Aorta (tissue), 5 donors: Measurements from ENCODE around the gene COL6A5. TPM values are rescaled to one million over a fixed set of nuclear protein-coding genes. Genes with fewer than 3 reads are reported as not detected.
"Not testable (repeated sequence)": the region's sequence is repeated elsewhere in the genome, so short reads cannot be mapped to it uniquely, and the experiment has no call there.

Experiments used
- ATAC-seq: fragments of 200-7000 bp; cut with Tn5 transposase; one replicate; pipeline ENCODE4 v1.9.1; 2022; ENCODE audit warnings: moderate library complexity; ENCODE audit not compliant: low FRiP score
- DNase-seq, 2 donors: peaks; one replicate each; pipeline ENCODE4 v3.0.0-alpha.2; 2020
- H3K27ac ChIP-seq, 2 donors: one replicate each; pipeline ENCODE4 v1.5.1; 2013; ENCODE audit warnings: low read length in 2 of 2, mild to moderate bottlenecking in 2 of 2, moderate library complexity in 2 of 2, control low read depth in 1 of 2, inconsistent platforms in 1 of 2, low read depth in 1 of 2
- H3K27me3 ChIP-seq, 2 donors: one replicate each; pipeline ENCODE4 v1.6.1; 2013; ENCODE audit warnings: control low read depth in 1 of 2, low read length in 1 of 2, mild to moderate bottlenecking in 1 of 2, moderate library complexity in 1 of 2; ENCODE audit not compliant: insufficient read depth in 2 of 2, control insufficient read depth in 1 of 2
- H3K36me3 ChIP-seq, 2 donors: one replicate each; pipeline ENCODE4 v1.6.1; 2013; ENCODE audit warnings: control low read depth in 1 of 2, low read length in 1 of 2, mild to moderate bottlenecking in 1 of 2; ENCODE audit not compliant: insufficient read depth in 2 of 2, control insufficient read depth in 1 of 2
- H3K4me1 ChIP-seq, 2 donors: one replicate each; pipeline ENCODE4 v1.6.1; 2013; ENCODE audit warnings: low read length in 2 of 2, control low read depth in 1 of 2, mild to moderate bottlenecking in 1 of 2, moderate library complexity in 1 of 2; ENCODE audit not compliant: insufficient read depth in 2 of 2, control insufficient read depth in 1 of 2
- H3K4me3 ChIP-seq, 2 donors: one replicate each; pipeline ENCODE4 v1.5.1; 2013; ENCODE audit warnings: low read length in 2 of 2, control low read depth in 1 of 2, mild to moderate bottlenecking in 1 of 2
- H3K9me3 ChIP-seq: one replicate; pipeline ENCODE4 v1.6.1; 2013; ENCODE audit warnings: mild to moderate bottlenecking, low read length; ENCODE audit not compliant: control insufficient read depth
- WGBS, 2 donors: extraction: QIAGEN DNeasy Blood & Tissue Kit; methylation state at CpG; one replicate each; pipeline ENCODE4 v1.1.7; 2013; 5-methylcytosine and 5-hydroxymethylcytosine counted together
- intact Hi-C, 2 donors: fragments of 100-400 bp; cut with DNase I; formaldehyde crosslinking; loops; one replicate each; pipeline versions ENCODE4 v1.14.2 to v1.15.0; 2022
- polyA plus RNA-seq, 2 donors: library from polyadenylated mRNA; stranded (reverse); fragments of 200-250 nt; gene quantifications; one replicate each; pipeline ENCODE4 v1.2.3, GENCODE V29; 2013
- total RNA-seq, 2 donors: library from RNA; stranded (reverse); fragmentation: NEBNext Ultra II Directional; extraction: Animal tissue kit (Norgen Biotek cat#: 25700); gene quantifications; one replicate each; pipeline ENCODE4 v1.2.1, GENCODE V29; 2021
- donor health status: healthy with polysubstance abuse.
- donor health status: Bipolar disorder and iron deficiency.
- donor health status: DM: no; HTN: no; CAD: no.
- donor health status: DM: no; HTN: no; CAD: no.
- donor health status: DM: yes; HTN: yes; CAD: no.

COL6A5 gene
- total and polyA plus RNA-seq, 4 donors = not detected

DNA sequence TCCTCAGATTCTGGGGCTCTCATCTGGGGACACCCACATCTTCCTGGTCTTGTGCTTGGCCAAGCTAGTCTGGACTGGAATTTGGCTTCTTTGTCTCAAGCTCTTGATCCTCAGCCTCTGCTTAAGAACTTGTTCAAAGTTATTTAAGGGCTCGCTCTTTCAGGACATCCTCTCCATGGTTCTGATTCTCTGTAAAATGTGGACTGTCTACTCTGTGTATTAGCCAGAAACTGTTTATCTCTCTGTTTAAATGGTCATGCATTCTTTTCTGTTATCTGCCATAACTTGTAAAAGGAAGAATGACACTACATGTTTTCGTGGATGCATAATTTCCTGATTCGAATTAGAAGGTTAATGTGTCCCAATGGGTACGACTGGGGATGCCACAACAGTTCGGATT is 79.4 kb downstream of the COL6A5 start:
- Histone ChIP-seq H3K36me3 (no peaks in the 10 kb centered on the region), H3K27me3 (no peaks in the 10 kb centered on the region), H3K4me3 (no peak overlapping the region), H3K9me3 (no peaks in the 10 kb centered on the region), H3K27ac (no peak overlapping the region), H3K4me1 (no peaks in the 10 kb centered on the region)
- ATAC-seq (no peak), DNase-seq (no peak)
- 80% methylated on average over 5 of the region's 5 CpGs for WGBS, 2 donors
- intact Hi-C loops = no loop called here

DNA sequence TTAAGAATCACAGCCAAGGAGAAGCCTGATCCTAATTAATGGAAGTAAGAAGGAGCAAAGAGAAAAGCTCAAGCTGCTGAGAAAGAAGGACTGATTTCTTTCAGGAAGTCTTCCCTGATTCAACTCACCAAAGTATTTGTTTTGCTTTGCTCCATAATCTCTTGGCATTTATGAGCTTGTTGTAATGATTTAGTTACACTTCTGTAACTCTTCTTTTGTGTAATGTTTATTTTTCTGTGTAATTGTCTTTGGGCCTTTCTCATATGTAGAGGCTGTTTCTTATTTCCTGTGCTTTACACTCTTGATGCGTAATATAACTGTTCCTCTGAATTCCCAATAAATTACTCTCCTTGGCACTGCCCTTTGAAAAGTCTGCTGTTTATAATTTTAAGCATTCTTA is 80.0 kb downstream of the COL6A5 start:
- intact Hi-C loops = no loop called here
- no peak for DNase-seq
- Histone ChIP-seq H3K27me3 (no peaks in the 10 kb centered on the region), H3K36me3 (no peaks in the 10 kb centered on the region), H3K4me3 (no peak overlapping the region), H3K27ac (no peak overlapping the region), H3K9me3 (no peaks in the 10 kb centered on the region), H3K4me1 (no peaks in the 10 kb centered on the region)
- WGBS, 2 donors = 33 to 47% methylated on average over 1 of the region's 1 CpG
- ATAC-seq = no peak

DNA sequence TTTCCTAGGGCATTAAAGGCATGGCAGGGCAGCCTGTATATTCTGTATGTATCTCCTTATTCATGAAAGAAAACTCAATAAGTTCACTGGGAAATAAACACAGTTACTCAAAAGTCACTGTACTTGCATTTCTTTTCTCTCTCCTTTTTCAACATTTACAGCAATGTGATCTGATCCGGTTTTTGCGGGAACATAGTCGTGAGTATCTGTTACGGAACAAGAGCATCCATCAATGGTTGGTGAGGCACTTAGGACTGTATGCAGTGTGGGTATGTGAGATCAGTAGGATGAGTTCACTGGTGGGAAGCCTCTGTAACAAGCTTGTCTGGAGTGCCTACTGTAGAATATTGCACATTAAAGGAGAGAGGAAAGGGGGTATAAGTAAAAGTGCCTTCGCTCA is 80.7 kb downstream of the COL6A5 start:
- DNase-seq = no peak
- Histone ChIP-seq H3K4me1 (no peaks in the 10 kb centered on the region), H3K9me3 (no peaks in the 10 kb centered on the region), H3K27me3 (no peaks in the 10 kb centered on the region), H3K4me3 (no peak overlapping the region), H3K27ac (no peak overlapping the region), H3K36me3 (no peaks in the 10 kb centered on the region)
- WGBS, 2 donors = 68 to 71% methylated on average over 5 of the region's 5 CpGs
- ATAC-seq = no peak
- intact Hi-C loops = no loop called here

DNA sequence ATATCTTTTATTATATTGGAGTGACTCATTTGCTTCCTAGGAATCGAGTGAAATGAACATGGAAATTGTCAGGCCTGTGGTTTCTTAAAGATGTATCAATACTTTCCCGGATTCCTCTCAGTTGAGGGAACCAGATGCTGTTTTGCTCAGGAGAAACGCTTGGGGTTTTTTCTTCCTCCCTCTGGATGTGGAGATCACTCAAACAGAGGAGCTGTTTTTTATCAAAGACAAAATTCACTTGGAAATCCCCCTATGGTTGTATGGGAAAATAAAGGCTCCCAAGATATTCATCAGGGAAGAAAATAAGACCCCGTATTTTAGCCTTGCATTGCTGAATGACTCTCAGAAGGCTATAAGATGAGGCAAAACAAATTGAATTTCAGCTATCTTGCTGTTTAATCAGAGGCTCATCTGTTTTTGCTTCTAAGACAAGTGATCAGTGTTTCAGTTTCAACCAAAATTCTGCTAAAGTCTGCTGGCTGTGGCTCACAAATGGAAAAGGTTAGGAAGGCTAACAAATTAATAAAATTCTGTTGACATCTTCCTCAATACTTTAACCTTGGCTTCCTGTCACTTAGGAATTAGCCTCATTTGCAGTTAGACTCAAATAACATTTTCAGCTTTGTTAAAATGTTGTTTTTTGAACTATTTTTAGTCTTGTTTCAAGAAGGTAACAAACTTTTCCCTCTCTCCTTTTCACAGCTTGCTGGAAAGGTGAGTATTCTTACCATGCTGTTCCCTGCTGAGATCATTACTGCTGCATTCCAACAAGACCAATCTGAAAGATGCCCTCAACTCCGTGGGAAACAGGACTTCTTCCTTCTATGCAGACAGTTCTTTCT is 83.6 kb downstream of the COL6A5 start:
- intact Hi-C loops = no loop called here
- no peak for ATAC-seq

DNA sequence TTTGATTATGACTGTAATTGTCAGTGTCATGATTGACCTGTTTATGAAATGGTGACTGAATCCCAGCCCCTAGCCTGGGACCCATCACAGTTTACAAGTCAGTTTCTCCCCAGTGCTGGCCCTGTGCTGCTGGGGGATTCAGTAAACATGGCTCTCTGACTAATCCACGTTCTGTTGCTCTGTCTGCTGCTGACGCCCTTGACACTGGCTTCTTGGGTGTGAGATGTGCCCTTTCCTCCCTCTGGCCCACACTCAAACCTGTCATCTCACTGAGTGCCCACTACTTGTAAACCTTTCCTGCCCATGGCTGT is 84.2 kb downstream of the COL6A5 start:
- no peak overlapping the region for H3K4me3 ChIP-seq
- intact Hi-C loops = no loop called here
- no peaks in the 10 kb centered on the region for H3K4me1 ChIP-seq
- 68 to 74% methylated on average over 2 of the region's 2 CpGs for WGBS, 2 donors
- ATAC-seq (no peak), DNase-seq (no peak)
- no peaks in the 10 kb centered on the region for H3K27me3 ChIP-seq
- H3K9me3 ChIP-seq = peaks cover 1% of the 10 kb centered on the region
- H3K27ac ChIP-seq = no peak overlapping the region
- no peaks in the 10 kb centered on the region for H3K36me3 ChIP-seq

More for the DNA sequence above, 83.6 kb downstream of the COL6A5 start:
- DNase-seq = no peak
- no peaks in the 10 kb centered on the region for H3K4me1 ChIP-seq
- H3K36me3 ChIP-seq = no peaks in the 10 kb centered on the region
- no peak overlapping the region for H3K27ac ChIP-seq
- no peaks in the 10 kb centered on the region for H3K27me3 ChIP-seq
- peaks cover 1% of the 10 kb centered on the region for H3K9me3 ChIP-seq
- 36 to 44% methylated on average over 5 of the region's 5 CpGs for WGBS, 2 donors
- no peak overlapping the region for H3K4me3 ChIP-seq

DNA sequence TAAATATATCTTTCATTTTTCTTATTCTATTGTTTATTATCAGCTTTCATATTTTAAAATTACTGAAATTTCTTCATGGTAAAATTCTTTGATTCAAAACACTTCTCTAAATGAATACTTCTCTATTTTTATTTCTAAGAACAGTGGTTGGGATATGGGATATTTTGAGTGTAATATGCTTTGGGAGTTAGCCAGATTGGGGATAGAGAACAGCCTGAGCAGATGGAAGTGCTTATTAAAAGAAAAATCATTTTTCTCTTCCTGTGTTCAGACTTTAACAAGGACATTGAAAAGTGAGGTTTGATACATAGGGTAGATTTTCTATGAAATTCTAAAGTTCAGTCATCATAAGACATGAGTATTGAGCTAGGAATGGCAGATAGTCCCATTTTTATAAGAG is 84.8 kb downstream of the COL6A5 start:
- Histone ChIP-seq H3K36me3 (no peaks in the 10 kb centered on the region), H3K27ac (no peak overlapping the region), H3K4me3 (no peak overlapping the region), H3K9me3 (peaks cover 1% of the 10 kb centered on the region), H3K4me1 (no peaks in the 10 kb centered on the region), H3K27me3 (no peaks in the 10 kb centered on the region)
- no peak for ATAC-seq
- intact Hi-C loops = no loop called here
- no peak for DNase-seq

DNA sequence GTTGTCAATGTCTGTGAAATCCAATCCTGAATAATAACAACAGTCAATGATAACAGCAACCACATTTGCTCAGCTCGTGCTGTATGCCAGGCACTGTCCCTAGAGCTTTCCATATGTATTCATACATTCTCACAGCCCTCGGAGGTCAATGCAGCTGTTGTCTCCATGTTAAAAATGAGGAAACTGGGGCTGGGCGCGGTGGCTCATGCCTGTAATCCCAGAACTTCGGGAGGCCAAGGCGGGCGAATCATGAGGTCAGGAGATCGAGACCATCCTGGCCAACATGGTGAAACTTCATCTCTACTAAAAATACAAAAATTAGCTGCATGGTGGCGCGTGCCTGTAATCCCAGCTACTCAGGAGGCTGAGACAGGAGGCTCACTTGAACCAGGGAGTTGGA is 86.6 kb downstream of the COL6A5 start:
- H3K4me1 ChIP-seq, H3K9me3 ChIP-seq, H3K27me3 ChIP-seq, ATAC-seq, intact Hi-C loops, DNase-seq, H3K36me3 ChIP-seq, H3K4me3 ChIP-seq, H3K27ac ChIP-seq: not testable (repeated sequence)
- 75 to 83% methylated on average over 10 of the region's 10 CpGs for WGBS, 2 donors

DNA sequence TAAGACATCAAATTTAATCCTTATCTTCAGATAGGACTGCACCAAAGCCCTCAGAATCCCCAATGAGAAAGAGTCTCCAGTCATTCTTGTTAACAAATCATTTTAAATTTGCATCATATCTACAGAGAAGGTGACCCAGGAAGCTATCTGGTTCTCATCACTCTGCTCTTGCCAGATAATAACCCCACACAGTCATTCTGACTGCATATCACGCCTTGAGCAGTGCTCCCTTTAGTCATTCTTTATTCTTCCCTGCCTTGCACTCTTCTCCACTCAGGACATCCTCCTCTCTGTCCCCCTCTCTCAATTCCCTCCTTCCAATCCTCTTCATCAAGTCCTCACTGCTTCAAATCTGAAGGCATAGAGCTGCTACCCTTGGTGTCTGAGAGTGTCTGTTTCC is 87.8 kb downstream of the COL6A5 start:
- Histone ChIP-seq H3K27me3 (no peaks in the 10 kb centered on the region), H3K27ac (no peak overlapping the region), H3K9me3 (peaks cover 1% of the 10 kb centered on the region), H3K4me1 (no peaks in the 10 kb centered on the region), H3K4me3 (no peak overlapping the region), H3K36me3 (no peaks in the 10 kb centered on the region)
- no peak for DNase-seq
- WGBS, 2 donors = 52 to 63% methylated on average over 1 of the region's 1 CpG
- intact Hi-C loops = no loop called here
- no peak for ATAC-seq

DNA sequence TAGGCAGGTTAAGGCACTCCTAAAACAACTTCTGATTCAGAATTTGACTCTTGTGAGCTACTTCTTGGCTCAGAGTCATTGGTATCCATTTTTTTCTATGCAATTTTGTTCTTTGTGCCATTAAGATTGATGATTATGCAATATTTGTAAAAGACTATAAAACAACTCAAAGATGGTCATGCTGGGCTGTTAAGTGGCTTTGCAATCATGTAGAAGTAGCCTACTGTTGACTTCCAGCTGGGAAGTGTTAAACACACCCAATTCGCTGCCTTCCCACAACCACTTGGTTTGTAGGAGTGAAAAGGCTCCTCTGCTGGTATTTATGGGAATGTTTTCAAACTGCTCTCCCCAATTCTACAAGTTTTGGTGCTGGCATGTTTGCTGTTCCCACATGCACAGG is 96.8 kb downstream of the COL6A5 start:
- ATAC-seq = no peak
- Histone ChIP-seq H3K36me3 (no peaks in the 10 kb centered on the region), H3K4me3 (no peak overlapping the region), H3K9me3 (no peaks in the 10 kb centered on the region), H3K4me1 (no peaks in the 10 kb centered on the region), H3K27ac (no peak overlapping the region), H3K27me3 (peaks cover 0 to 1% of the 10 kb centered on the region in 2 donors)
- 25 to 28% methylated on average over 1 of the region's 1 CpG for WGBS, 2 donors
- no peak for DNase-seq
- intact Hi-C loops = no loop called here
